Measurements from ENCODE around the gene GGNBP2. TPM values are rescaled to one million over a fixed set of nuclear protein-coding genes. Genes with fewer than 3 reads are reported as not detected.

GGNBP2 gene
- total and polyA plus RNA-seq, 7 donors: 29.2 to 54.4 (median 40.0) TPM

- DNase-seq: no peak
- no peak overlapping the region for H3K4me3 ChIP-seq
- 60 to 82% (median 70%) methylated on average over 3 of the region's 3 CpGs for WGBS, 3 donors
- no peaks in the 10 kb centered on the region for H3K4me1 ChIP-seq
- TF ChIP-seq CTCF (IDR thresholded peaks at IDR 0.05): no peak
- no peaks in the 10 kb centered on the region for H3K9me3 ChIP-seq
- no peaks in the 10 kb centered on the region for H3K27me3 ChIP-seq (ENCODE audit: insufficient read depth in 3 of 3, low read length in 2 of 3)
- no peak overlapping the region for H3K27ac ChIP-seq
- no peak for ATAC-seq
- H3K36me3 ChIP-seq (ENCODE audit: insufficient read depth in 1 of 2, low read depth in 1 of 2): no peaks in the 10 kb centered on the region
- intact Hi-C loops (cut with DNase I): no loop called here
Measured at GRCh38 chr17:36623281-36623680, 78.6 kb downstream of the GGNBP2 start.

- 77 to 82% (median 81%) methylated on average over 7 of the region's 7 CpGs for WGBS, 3 donors
- no peak for DNase-seq
- intact Hi-C loops (cut with DNase I): loop anchor here in 1 of 2 donors (5.0 kb wide), 1 partner anchor 592 kb away; no protein-coding TSS in a partner anchor
- H3K27ac ChIP-seq: no peak overlapping the region
- no peak for TF ChIP-seq CTCF (IDR thresholded peaks at IDR 0.05)
- no peaks in the 10 kb centered on the region for H3K9me3 ChIP-seq
- ATAC-seq: no peak
- no peaks in the 10 kb centered on the region for H3K36me3 ChIP-seq (ENCODE audit: insufficient read depth in 1 of 2, low read depth in 1 of 2)
- no peaks in the 10 kb centered on the region for H3K4me1 ChIP-seq
- H3K4me3 ChIP-seq: no peak overlapping the region
- no peaks in the 10 kb centered on the region for H3K27me3 ChIP-seq (ENCODE audit: insufficient read depth in 3 of 3, low read length in 2 of 3)
Measured at GRCh38 chr17:36625188-36625587, 80.5 kb downstream of the GGNBP2 start.

GRCh38 chr17:36627101-36627500 lies 82.4 kb downstream of the GGNBP2 start:
- peaks cover 0 to 2% (median 2%) of the 10 kb centered on the region in 3 donors for H3K27me3 ChIP-seq (ENCODE audit: insufficient read depth in 3 of 3, low read length in 2 of 3)
- intact Hi-C loops (cut with DNase I): loop anchor here in 1 of 2 donors (5.0 kb wide), 1 partner anchor 590 kb away; no protein-coding TSS in a partner anchor
- no peak for TF ChIP-seq CTCF (IDR thresholded peaks at IDR 0.05)
- 66 to 77% (median 74%) methylated on average over 12 of the region's 12 CpGs for WGBS, 3 donors
- H3K4me3 ChIP-seq: no peak overlapping the region
- DNase-seq (no peak), ATAC-seq (no peak)
- H3K4me1 ChIP-seq: no peaks in the 10 kb centered on the region
- no peaks in the 10 kb centered on the region for H3K36me3 ChIP-seq (ENCODE audit: insufficient read depth in 1 of 2, low read depth in 1 of 2)
- no peaks in the 10 kb centered on the region for H3K9me3 ChIP-seq
- H3K27ac ChIP-seq: no peak overlapping the region

- Histone ChIP-seq H3K27ac (no peak overlapping the region), H3K4me1 (no peaks in the 10 kb centered on the region), H3K9me3 (no peaks in the 10 kb centered on the region), H3K27me3 (ENCODE audit: insufficient read depth in 3 of 3, low read length in 2 of 3) (peaks cover 0 to 5% (median 4%) of the 10 kb centered on the region in 3 donors), H3K4me3 (no peak overlapping the region), H3K36me3 (ENCODE audit: insufficient read depth in 1 of 2, low read depth in 1 of 2) (no peaks in the 10 kb centered on the region)
- no peak for TF ChIP-seq CTCF (IDR thresholded peaks at IDR 0.05)
- WGBS, 3 donors: 95 to 100% (median 100%) methylated on average over 1 to 2 of the region's 2 CpGs
- intact Hi-C loops (cut with DNase I): loop anchor here in 1 of 2 donors (5.0 kb wide), 1 partner anchor 589 kb away; no protein-coding TSS in a partner anchor
- ATAC-seq: no peak
- no peak for DNase-seq
Measured at GRCh38 chr17:36628576-36628975, 83.9 kb downstream of the GGNBP2 start.
